WTC11 (cell line): ENCODE results near the gene MEIKIN. TPM values are rescaled to one million over a fixed set of nuclear protein-coding genes. Genes with fewer than 3 reads are reported as not detected.

Source experiments
- ATAC-seq: fragments of 200-7000 bp; cut with Tn5 transposase; 2 replicates; pipeline ENCODE4 v1.10.0; 2021; ENCODE audit warnings: mild to moderate bottlenecking, moderate library complexity
- CTCF ChIA-PET: fragments of 300-600 bp; sonication (Branson Sonifier 250); formaldehyde crosslinking; loops from one replicate; lab custom pipeline; 2021; ENCODE audit warnings: antibody characterized with exemption; lab: Charles Lee
- POLR2A ChIA-PET: fragments of 350-600 bp; sonication (Branson Sonifier 250); formaldehyde crosslinking; loops from one replicate; lab custom pipeline; 2021; ENCODE audit warnings: antibody characterized with exemption; lab: Charles Lee
- DNase-seq: peaks from one replicate; pipeline ENCODE4 v3.0.0; 2021; ENCODE audit warnings: low spot score
- H3K27ac Mint-ChIP-seq: 2 replicates; pipeline ENCODE4 v1.8.0; 2021; ENCODE audit warnings: mixed read lengths
- H3K27me3 Mint-ChIP-seq: 2 replicates; pipeline ENCODE4 v1.8.0; 2021; ENCODE audit warnings: low read depth, mild to moderate bottlenecking, moderate library complexity, mixed read lengths
- H3K36me3 Mint-ChIP-seq: 2 replicates; pipeline ENCODE4 v1.8.0; 2021; ENCODE audit warnings: mixed read lengths
- H3K4me1 Mint-ChIP-seq: 2 replicates; pipeline ENCODE4 v1.8.0; 2022; ENCODE audit warnings: mixed read lengths
- H3K4me3 Mint-ChIP-seq: 2 replicates; pipeline ENCODE4 v1.8.0; 2021; ENCODE audit warnings: mild to moderate bottlenecking, moderate library complexity, mixed read lengths
- H3K9me3 Mint-ChIP-seq: 2 replicates; pipeline ENCODE4 v1.8.0; 2021; ENCODE audit warnings: mixed read lengths
- AR ChIP-seq: fragments of 250-450 bp; sonication (Bioruptor Pico); IDR thresholded peaks from 2 replicates; pipeline ENCODE4 v1.9.0; 2021; ENCODE audit warnings: mild to moderate bottlenecking
- EMX1 ChIP-seq: fragments of 250-450 bp; sonication (Bioruptor Pico); IDR thresholded peaks from 2 replicates; pipeline ENCODE4 v1.8.0; 2021; ENCODE audit warnings: mild to moderate bottlenecking
- FOXP1 ChIP-seq: sonication (generic); formaldehyde crosslinking; IDR thresholded peaks from 2 replicates; pipeline ENCODE4 v1.8.0; 2022; ENCODE audit warnings: missing genetic modification reagents, mild to moderate bottlenecking, moderate library complexity, borderline replicate concordance
- GRHL2 ChIP-seq: fragments of 250-450 bp; sonication (Bioruptor Pico); IDR thresholded peaks from 2 replicates; pipeline ENCODE4 v1.8.0; 2022; ENCODE audit warnings: mild to moderate bottlenecking, moderate library complexity; ENCODE audit not compliant: insufficient replicate concordance, severe bottlenecking
- GTF2I ChIP-seq: fragments of 250-450 bp; sonication (Bioruptor Pico); conservative IDR thresholded peaks from 2 replicates; pipeline ENCODE4 v1.4.0; 2021; ENCODE audit warnings: mild to moderate bottlenecking
- HMGXB4 ChIP-seq: sonication (generic); formaldehyde crosslinking; IDR thresholded peaks from 2 replicates; pipeline ENCODE4 v1.8.1; 2023; ENCODE audit warnings: mild to moderate bottlenecking, moderate library complexity, missing genetic modification reagents
- JAZF1 ChIP-seq: fragments of 250-450 bp; sonication (Bioruptor Pico); IDR thresholded peaks from 2 replicates; pipeline ENCODE4 v1.9.0; 2021; ENCODE audit warnings: moderate library complexity, mild to moderate bottlenecking, inconsistent platforms
- JUN ChIP-seq: sonication (generic); formaldehyde crosslinking; IDR thresholded peaks from 2 replicates; pipeline ENCODE4 v1.8.0; 2023; ENCODE audit warnings: mild to moderate bottlenecking, missing genetic modification reagents
- NR3C1 ChIP-seq: sonication (generic); formaldehyde crosslinking; conservative IDR thresholded peaks from 2 replicates; pipeline ENCODE4 v1.8.1; 2023; ENCODE audit warnings: low read depth, mild to moderate bottlenecking, missing genetic modification reagents
- SMAD4 ChIP-seq: sonication (generic); formaldehyde crosslinking; IDR thresholded peaks from 2 replicates; pipeline ENCODE4 v1.8.0; 2022; ENCODE audit warnings: mild to moderate bottlenecking, missing genetic modification reagents
- TCF7 ChIP-seq: sonication (generic); formaldehyde crosslinking; IDR thresholded peaks from 2 replicates; pipeline ENCODE4 v1.8.0; 2022; ENCODE audit warnings: mild to moderate bottlenecking, low read depth, missing genetic modification reagents, moderate library complexity
- USF1 ChIP-seq: sonication (generic); formaldehyde crosslinking; IDR thresholded peaks from 2 replicates; pipeline ENCODE4 v1.8.0; 2022; ENCODE audit warnings: mild to moderate bottlenecking, missing genetic modification reagents
- USF2 ChIP-seq: sonication (generic); formaldehyde crosslinking; IDR thresholded peaks from 2 replicates; pipeline ENCODE4 v1.8.1; 2023; ENCODE audit warnings: mild to moderate bottlenecking, missing genetic modification reagents, moderate library complexity
- ZMAT4 ChIP-seq: fragments of 250-450 bp; sonication (Bioruptor Pico); IDR thresholded peaks from 2 replicates; pipeline ENCODE4 v1.9.0; 2021; ENCODE audit warnings: mild to moderate bottlenecking
- ZNF219 ChIP-seq: sonication (generic); formaldehyde crosslinking; IDR thresholded peaks from 2 replicates; pipeline ENCODE4 v1.8.0; 2023; ENCODE audit warnings: missing genetic modification reagents, mild to moderate bottlenecking, borderline replicate concordance
- ZNF263 ChIP-seq: sonication (generic); formaldehyde crosslinking; IDR thresholded peaks from 2 replicates; pipeline ENCODE4 v1.8.1; 2022; ENCODE audit warnings: low read depth, mild to moderate bottlenecking, moderate library complexity, missing genetic modification reagents
- ZNF281 ChIP-seq: sonication (generic); formaldehyde crosslinking; IDR thresholded peaks from 2 replicates; pipeline ENCODE4 v1.8.0; 2023; ENCODE audit warnings: mild to moderate bottlenecking, missing genetic modification reagents
- ZNF416 ChIP-seq: fragments of 250-450 bp; sonication (Bioruptor Pico); IDR thresholded peaks from 2 replicates; pipeline ENCODE4 v1.9.0; 2021; ENCODE audit warnings: mild to moderate bottlenecking, inconsistent platforms
- ZNF425 ChIP-seq: fragments of 250-450 bp; sonication (Bioruptor Pico); conservative IDR thresholded peaks from 2 replicates; pipeline ENCODE4 v1.9.0; 2021; ENCODE audit warnings: mild to moderate bottlenecking
- total RNA-seq: library from RNA; stranded (reverse); gene quantifications from 3 replicates; pipeline ENCODE4 v1.2.3, GENCODE V29; 2021
- TF ChIP-seq, protein P1 (sequence below): fragments of 200-600 bp; IDR thresholded peaks from 2 replicates; pipeline ENCODE4 v1.8.0; 2022; ENCODE audit warnings: antibody characterized with exemption

The MEIKIN gene
- total RNA-seq, 1 experiment from 2014 or later: not detected

GRCh38 chr5:131857388-131857787, 88.1 kb downstream of the MEIKIN start:
- no peak for TF ChIP-seq ZMAT4 (CRISPR knock-in tag)
- TF ChIP-seq ZNF416: no peak
- no peak for TF ChIP-seq FOXP1 (CRISPR knock-in tag)
- no peak for TF ChIP-seq GRHL2 (CRISPR knock-in tag)
- TF ChIP-seq EMX1 (CRISPR knock-in tag): no peak
- no peak for TF ChIP-seq TCF7 (CRISPR knock-in tag)
- TF ChIP-seq AR (CRISPR knock-in tag): no peak
- no peak for TF ChIP-seq JAZF1
- no peak for TF ChIP-seq USF1 (CRISPR knock-in tag)
- no peak for TF ChIP-seq ZNF281 (CRISPR knock-in tag)
- no peak for TF ChIP-seq ZNF219
- no peak for TF ChIP-seq ZNF425 (CRISPR knock-in tag)
- ATAC-seq (no peak), DNase-seq (no peak)
- Mint-ChIP-seq H3K9me3 (no peaks in the 10 kb centered on the region; the same call in 1 of the 2 replicates), H3K27ac (no peak overlapping the region), H3K4me1 (no peaks in the 10 kb centered on the region), H3K36me3 (no peaks in the 10 kb centered on the region), H3K27me3 (peaks cover 2% of the 10 kb centered on the region; the same call in 1 of the 2 replicates), H3K4me3 (no peak overlapping the region)
- ChIA-PET CTCF (no interaction called here), POLR2A (no interaction called here)

DNA sequence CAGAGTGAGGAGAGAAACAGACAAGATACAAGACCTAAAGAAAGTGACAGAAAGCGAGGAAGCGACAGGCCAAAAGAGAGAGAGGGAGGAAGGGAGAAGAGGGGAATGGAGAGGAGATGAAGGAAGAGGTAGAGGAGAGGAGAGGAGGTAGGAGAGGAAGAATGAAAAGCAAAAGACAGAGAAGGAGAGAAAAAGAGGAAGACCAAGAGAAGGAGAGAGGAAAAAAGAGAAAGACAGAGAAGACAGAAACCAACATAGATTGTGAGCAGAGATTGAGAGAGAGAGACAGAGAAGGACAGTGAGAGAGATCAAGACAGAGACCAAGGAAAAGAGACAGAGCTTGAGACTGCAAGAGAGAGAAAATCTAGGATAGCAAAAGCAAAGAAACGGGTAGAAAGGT, 90.0 kb downstream of the MEIKIN start:
- Mint-ChIP-seq H3K27me3 (peaks cover 2% of the 10 kb centered on the region; the same call in 1 of the 2 replicates), H3K4me3 (no peak overlapping the region), H3K36me3 (no peaks in the 10 kb centered on the region), H3K4me1 (no peaks in the 10 kb centered on the region), H3K9me3 (no peaks in the 10 kb centered on the region), H3K27ac (no peak overlapping the region)
- POLR2A ChIA-PET: no interaction called here
- DNase-seq (no peak), ATAC-seq (no peak)
- CTCF ChIA-PET: no interaction called here
- TF ChIP-seq SMAD4 (CRISPR knock-in tag): no peak
- no peak for TF ChIP-seq HMGXB4 (CRISPR knock-in tag)
- no peak for TF ChIP-seq ZNF263 (CRISPR knock-in tag)
- no peak for TF ChIP-seq GTF2I (CRISPR knock-in tag)
- TF ChIP-seq JUN (CRISPR knock-in tag): no peak
- TF ChIP-seq, protein P1, sequence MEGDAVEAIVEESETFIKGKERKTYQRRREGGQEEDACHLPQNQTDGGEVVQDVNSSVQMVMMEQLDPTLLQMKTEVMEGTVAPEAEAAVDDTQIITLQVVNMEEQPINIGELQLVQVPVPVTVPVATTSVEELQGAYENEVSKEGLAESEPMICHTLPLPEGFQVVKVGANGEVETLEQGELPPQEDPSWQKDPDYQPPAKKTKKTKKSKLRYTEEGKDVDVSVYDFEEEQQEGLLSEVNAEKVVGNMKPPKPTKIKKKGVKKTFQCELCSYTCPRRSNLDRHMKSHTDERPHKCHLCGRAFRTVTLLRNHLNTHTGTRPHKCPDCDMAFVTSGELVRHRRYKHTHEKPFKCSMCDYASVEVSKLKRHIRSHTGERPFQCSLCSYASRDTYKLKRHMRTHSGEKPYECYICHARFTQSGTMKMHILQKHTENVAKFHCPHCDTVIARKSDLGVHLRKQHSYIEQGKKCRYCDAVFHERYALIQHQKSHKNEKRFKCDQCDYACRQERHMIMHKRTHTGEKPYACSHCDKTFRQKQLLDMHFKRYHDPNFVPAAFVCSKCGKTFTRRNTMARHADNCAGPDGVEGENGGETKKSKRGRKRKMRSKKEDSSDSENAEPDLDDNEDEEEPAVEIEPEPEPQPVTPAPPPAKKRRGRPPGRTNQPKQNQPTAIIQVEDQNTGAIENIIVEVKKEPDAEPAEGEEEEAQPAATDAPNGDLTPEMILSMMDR: no peak
- TF ChIP-seq USF2 (CRISPR knock-in tag): no peak
- no peak for TF ChIP-seq NR3C1 (CRISPR knock-in tag)
